Liver (tissue), 9 donors: Measurements from ENCODE around the gene ADAMTS3. TPM values are rescaled to one million over a fixed set of nuclear protein-coding genes. Genes with fewer than 3 reads are reported as not detected.

Experiments used
- DNase-seq: peaks from one replicate; pipeline ENCODE4 v3.0.0-alpha.2; 2017; ENCODE audit warnings: low spot score
- H3K27ac ChIP-seq, 2 donors: one replicate each; pipeline ENCODE4 v1.7.0; 2013; ENCODE audit warnings: inconsistent platforms in 2 of 2, low read length in 2 of 2, control low read depth in 1 of 2, low read depth in 1 of 2, mild to moderate bottlenecking in 1 of 2
- H3K27me3 ChIP-seq, 4 donors: one replicate each; pipeline versions ENCODE4 v1.6.1 to v1.7.0; 2013; ENCODE audit warnings: low read length in 3 of 4, inconsistent platforms in 1 of 4, mild to moderate bottlenecking in 1 of 4, moderate library complexity in 1 of 4; ENCODE audit not compliant: control insufficient read depth in 4 of 4, insufficient read depth in 4 of 4
- H3K36me3 ChIP-seq, 4 donors: one replicate each; pipeline versions ENCODE4 v1.6.1 to v1.7.0; 2013; ENCODE audit warnings: low read length in 3 of 4, mild to moderate bottlenecking in 3 of 4, low read depth in 1 of 4, moderate library complexity in 1 of 4; ENCODE audit not compliant: control insufficient read depth in 4 of 4, insufficient read depth in 3 of 4
- H3K4me1 ChIP-seq, 4 donors: one replicate each; pipeline versions ENCODE4 v1.6.1 to v1.7.0; 2013; ENCODE audit warnings: low read length in 3 of 4, mild to moderate bottlenecking in 3 of 4, moderate library complexity in 1 of 4; ENCODE audit not compliant: control insufficient read depth in 4 of 4, insufficient read depth in 4 of 4
- H3K4me3 ChIP-seq, 3 donors: one replicate each; pipeline versions ENCODE4 v1.6.1 to v1.7.0; 2013; ENCODE audit warnings: low read length in 3 of 3, control low read depth in 1 of 3, low read depth in 1 of 3, mild to moderate bottlenecking in 1 of 3
- H3K9ac ChIP-seq, 2 donors: one replicate each; pipeline ENCODE4 v1.7.0; 2013; ENCODE audit warnings: low read length in 2 of 2, mild to moderate bottlenecking in 2 of 2, moderate library complexity in 2 of 2, control low read depth in 1 of 2, low read depth in 1 of 2
- H3K9me3 ChIP-seq, 4 donors: one replicate each; pipeline versions ENCODE4 v1.6.1 to v1.7.0; 2013; ENCODE audit warnings: low read length in 3 of 4; ENCODE audit not compliant: control insufficient read depth in 4 of 4
- ATF3 ChIP-seq: IDR thresholded peaks from 2 replicates; pipeline ENCODE4 v1.6.1; 2016; ENCODE audit warnings: antibody characterized with exemption
- CTCF ChIP-seq: fragments of 150-350 bp; IDR thresholded peaks from 2 replicates; pipeline ENCODE4 v1.5.1; 2017; ENCODE audit warnings: improper control_type of control experiment, low read depth, low read length; ENCODE audit not compliant: missing input control
- FOXA1 ChIP-seq: IDR thresholded peaks from 2 replicates; pipeline ENCODE4 v1.6.1; 2016; ENCODE audit warnings: antibody characterized with exemption
- FOXA2 ChIP-seq: IDR thresholded peaks from 2 replicates; pipeline ENCODE4 v1.6.1; 2016; ENCODE audit warnings: antibody characterized with exemption
- GABPA ChIP-seq, 2 donors: IDR thresholded peaks in 1 of 2; conservative IDR thresholded peaks in 1 of 2; 2 replicates each; pipeline ENCODE4 v1.6.1; 2016; ENCODE audit warnings: antibody characterized with exemption in 2 of 2, mild to moderate bottlenecking in 1 of 2, moderate library complexity in 1 of 2
- HNF4G ChIP-seq: IDR thresholded peaks from 2 replicates; pipeline ENCODE4 v1.6.1; 2016; ENCODE audit warnings: antibody characterized with exemption
- NR2F2 ChIP-seq: IDR thresholded peaks from 2 replicates; pipeline ENCODE4 v1.6.1; 2016; ENCODE audit warnings: antibody characterized with exemption
- RAD21 ChIP-seq, 2 donors: IDR thresholded peaks; 2 replicates each; pipeline ENCODE4 v1.6.1; 2016; ENCODE audit warnings: antibody characterized with exemption in 2 of 2, mild to moderate bottlenecking in 2 of 2
- RXRA ChIP-seq, 2 donors: IDR thresholded peaks; 2 replicates each; pipeline ENCODE4 v1.6.1; 2017 to 2018; ENCODE audit warnings: antibody characterized with exemption in 2 of 2, mild to moderate bottlenecking in 1 of 2
- WGBS: extraction: QIAGEN DNeasy Blood & Tissue Kit; methylation state at CpG from one replicate; pipeline ENCODE4 v1.1.7; 2013; 5-methylcytosine and 5-hydroxymethylcytosine counted together
- polyA plus RNA-seq, 2 donors: library from polyadenylated mRNA; stranded (reverse) in 1 of 2; unstranded in 1 of 2; fragments of 200-250 nt in 1 of 2; fragments of >200 nt in 1 of 2; fragmentation: Nextera tagmentation in 1 of 2; extraction: Ambion mirVana in 1 of 2; gene quantifications; one replicate each; pipeline versions ENCODE4 v1.2.1 to v1.2.3, GENCODE V29; 2013 to 2015
- total RNA-seq, 2 donors: library from RNA; depleted of rRNA; stranded (reverse); fragments of >200 nt; gene quantifications; one replicate each; pipeline ENCODE4 v1.2.3, GENCODE V29; 2014
- TF ChIP-seq, protein P1 (sequence below): IDR thresholded peaks from 2 replicates; pipeline ENCODE4 v1.6.1; 2016; ENCODE audit warnings: antibody characterized with exemption, mild to moderate bottlenecking
- TF ChIP-seq, protein P2 (sequence below): IDR thresholded peaks from 2 replicates; pipeline ENCODE4 v1.6.1; 2016; ENCODE audit warnings: antibody characterized with exemption
- donor health status: healthy.
- donor health status: healthy.
- donor health status: healthy.
- donor health status: healthy.
- donor health status: healthy.

ADAMTS3 gene
- total and polyA plus RNA-seq, 4 donors, result 0.12 to 1.9 (median 0.25) TPM; not detected in 1

DNA sequence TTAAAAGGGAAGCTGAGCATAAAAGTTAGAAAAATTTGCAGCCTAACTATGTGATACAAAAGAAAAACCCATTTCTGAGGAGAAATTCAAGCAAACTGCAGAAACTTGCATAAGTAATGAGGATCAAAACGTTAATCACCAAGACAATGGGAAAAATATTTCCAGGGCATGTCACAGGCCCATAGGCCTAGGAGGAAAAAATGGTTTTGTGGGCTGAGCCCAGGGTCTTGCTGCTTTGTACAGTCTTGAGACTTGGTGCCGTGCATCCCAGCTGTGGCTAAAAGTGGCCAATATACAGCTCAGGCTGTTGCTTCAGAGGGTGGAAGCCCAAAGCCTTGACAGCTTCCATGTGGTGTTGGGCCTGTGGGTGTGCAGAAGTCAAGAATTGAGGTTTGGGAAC, 37.7 kb upstream of the ADAMTS3 start:
- DNase-seq, result no peak
- TF ChIP-seq, protein P1, sequence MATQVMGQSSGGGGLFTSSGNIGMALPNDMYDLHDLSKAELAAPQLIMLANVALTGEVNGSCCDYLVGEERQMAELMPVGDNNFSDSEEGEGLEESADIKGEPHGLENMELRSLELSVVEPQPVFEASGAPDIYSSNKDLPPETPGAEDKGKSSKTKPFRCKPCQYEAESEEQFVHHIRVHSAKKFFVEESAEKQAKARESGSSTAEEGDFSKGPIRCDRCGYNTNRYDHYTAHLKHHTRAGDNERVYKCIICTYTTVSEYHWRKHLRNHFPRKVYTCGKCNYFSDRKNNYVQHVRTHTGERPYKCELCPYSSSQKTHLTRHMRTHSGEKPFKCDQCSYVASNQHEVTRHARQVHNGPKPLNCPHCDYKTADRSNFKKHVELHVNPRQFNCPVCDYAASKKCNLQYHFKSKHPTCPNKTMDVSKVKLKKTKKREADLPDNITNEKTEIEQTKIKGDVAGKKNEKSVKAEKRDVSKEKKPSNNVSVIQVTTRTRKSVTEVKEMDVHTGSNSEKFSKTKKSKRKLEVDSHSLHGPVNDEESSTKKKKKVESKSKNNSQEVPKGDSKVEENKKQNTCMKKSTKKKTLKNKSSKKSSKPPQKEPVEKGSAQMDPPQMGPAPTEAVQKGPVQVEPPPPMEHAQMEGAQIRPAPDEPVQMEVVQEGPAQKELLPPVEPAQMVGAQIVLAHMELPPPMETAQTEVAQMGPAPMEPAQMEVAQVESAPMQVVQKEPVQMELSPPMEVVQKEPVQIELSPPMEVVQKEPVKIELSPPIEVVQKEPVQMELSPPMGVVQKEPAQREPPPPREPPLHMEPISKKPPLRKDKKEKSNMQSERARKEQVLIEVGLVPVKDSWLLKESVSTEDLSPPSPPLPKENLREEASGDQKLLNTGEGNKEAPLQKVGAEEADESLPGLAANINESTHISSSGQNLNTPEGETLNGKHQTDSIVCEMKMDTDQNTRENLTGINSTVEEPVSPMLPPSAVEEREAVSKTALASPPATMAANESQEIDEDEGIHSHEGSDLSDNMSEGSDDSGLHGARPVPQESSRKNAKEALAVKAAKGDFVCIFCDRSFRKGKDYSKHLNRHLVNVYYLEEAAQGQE, result no peak
- no peak for TF ChIP-seq NR2F2
- TF ChIP-seq RAD21 (IDR thresholded peaks at IDR 0.05), result no peak
- no peak for TF ChIP-seq GABPA (IDR thresholded peaks at IDR 0.05 in 1 of 2, conservative IDR thresholded peaks at IDR 0.05 in 1 of 2)
- TF ChIP-seq CTCF, result no peak
- TF ChIP-seq FOXA1, result no peak
- no peak for TF ChIP-seq HNF4G
- TF ChIP-seq ATF3, result no peak
- Histone ChIP-seq H3K4me1 (no peaks in the 10 kb centered on the region), H3K27me3 (no peaks in the 10 kb centered on the region), H3K9ac (no peak overlapping the region), H3K36me3 (no peaks in the 10 kb centered on the region), H3K27ac (no peak overlapping the region), H3K4me3 (no peak overlapping the region), H3K9me3 (peaks cover 0 to 4% (median under 1%) of the 10 kb centered on the region in 4 donors)
- WGBS, result 70% methylated on average over 2 of the region's 2 CpGs

- Histone ChIP-seq H3K9ac (no peak overlapping the region), H3K27ac (no peak overlapping the region), H3K4me1 (no peaks in the 10 kb centered on the region), H3K4me3 (no peak overlapping the region), H3K9me3 (peaks cover 0 to 4% (median under 1%) of the 10 kb centered on the region in 4 donors), H3K36me3 (no peaks in the 10 kb centered on the region), H3K27me3 (no peaks in the 10 kb centered on the region)
- 24% methylated on average over 2 of the region's 2 CpGs for whole genome bisulfite sequencing
- TF ChIP-seq FOXA1 (no peak), ATF3 (no peak), HNF4G (no peak)
- no peak for DNase-seq
Observed at GRCh38 chr4:72604324-72604723, 35.3 kb upstream of the ADAMTS3 start.

- Histone ChIP-seq H3K36me3 (no peaks in the 10 kb centered on the region), H3K27ac (no peak overlapping the region), H3K9ac (no peak overlapping the region), H3K27me3 (no peaks in the 10 kb centered on the region), H3K4me1 (no peaks in the 10 kb centered on the region), H3K4me3 (no peak overlapping the region), H3K9me3 (peaks cover 0 to 4% (median under 1%) of the 10 kb centered on the region in 4 donors)
- 83% methylated on average over 3 of the region's 3 CpGs for WGBS
- no peak for DNase-seq
- no peak for TF ChIP-seq ATF3
- no peak for TF ChIP-seq RXRA (IDR thresholded peaks at IDR 0.05)
- TF ChIP-seq, protein P2, sequence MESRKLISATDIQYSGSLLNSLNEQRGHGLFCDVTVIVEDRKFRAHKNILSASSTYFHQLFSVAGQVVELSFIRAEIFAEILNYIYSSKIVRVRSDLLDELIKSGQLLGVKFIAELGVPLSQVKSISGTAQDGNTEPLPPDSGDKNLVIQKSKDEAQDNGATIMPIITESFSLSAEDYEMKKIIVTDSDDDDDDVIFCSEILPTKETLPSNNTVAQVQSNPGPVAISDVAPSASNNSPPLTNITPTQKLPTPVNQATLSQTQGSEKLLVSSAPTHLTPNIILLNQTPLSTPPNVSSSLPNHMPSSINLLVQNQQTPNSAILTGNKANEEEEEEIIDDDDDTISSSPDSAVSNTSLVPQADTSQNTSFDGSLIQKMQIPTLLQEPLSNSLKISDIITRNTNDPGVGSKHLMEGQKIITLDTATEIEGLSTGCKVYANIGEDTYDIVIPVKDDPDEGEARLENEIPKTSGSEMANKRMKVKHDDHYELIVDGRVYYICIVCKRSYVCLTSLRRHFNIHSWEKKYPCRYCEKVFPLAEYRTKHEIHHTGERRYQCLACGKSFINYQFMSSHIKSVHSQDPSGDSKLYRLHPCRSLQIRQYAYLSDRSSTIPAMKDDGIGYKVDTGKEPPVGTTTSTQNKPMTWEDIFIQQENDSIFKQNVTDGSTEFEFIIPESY, result no peak
- TF ChIP-seq FOXA2, result no peak
Observed at GRCh38 chr4:72602396-72603376, 33.7 kb upstream of the ADAMTS3 start.
